ENCODE data around the gene KANSL1L. TPM values are rescaled to one million over a fixed set of nuclear protein-coding genes. Genes with fewer than 3 reads are reported as not detected.

Gene KANSL1L
- total RNA-seq, 1 experiment from 2014 or later, result 5.7 TPM

DNA sequence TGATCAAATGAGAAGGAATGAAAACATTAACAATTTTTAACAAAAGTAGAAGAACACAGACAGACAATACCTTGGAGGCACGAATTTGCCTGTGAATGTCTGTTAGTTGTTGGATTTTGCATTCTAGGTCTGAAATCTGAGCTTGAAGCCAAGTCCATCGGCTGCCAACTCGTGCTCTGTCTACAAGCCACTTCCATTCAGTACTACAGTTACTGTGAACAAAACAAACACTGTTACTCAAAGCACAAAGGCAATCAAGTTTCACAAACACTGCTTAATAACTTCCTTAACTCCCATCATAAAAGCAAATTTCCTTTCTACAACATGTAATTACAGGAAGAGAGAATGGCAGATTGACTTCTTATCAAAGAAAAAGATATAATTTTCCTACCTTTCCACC, 42.2 kb downstream of the KANSL1L start:
- Histone ChIP-seq H3K36me3 (ENCODE audit: control insufficient read depth, insufficient read depth, low read length) (no peaks in the 10 kb centered on the region), H3K27me3 (replicated peaks; ENCODE audit: control insufficient read depth, insufficient read depth, low read length) (no peaks in the 10 kb centered on the region), H3K4me3 (ENCODE audit: low read depth, low read length) (no peak overlapping the region), H3K9me3 (0 out of 2 replicates have a peak, but pooled peaks cover 4% of the 10 kb centered on the region), H3K4me1 (no peaks in the 10 kb centered on the region)
- Mint-ChIP-seq H3K4me3 (ENCODE audit: unreplicated experiment) (no peak overlapping the region), H3K4me1 (ENCODE audit: low read depth, unreplicated experiment) (no peaks in the 10 kb centered on the region), H3K27ac (ENCODE audit: unreplicated experiment) (no peak overlapping the region), H3K27me3 (ENCODE audit: insufficient read depth, unreplicated experiment) (no peaks in the 10 kb centered on the region), H3K36me3 (ENCODE audit: insufficient read depth, unreplicated experiment) (no peaks in the 10 kb centered on the region), H3K9me3 (ENCODE audit: unreplicated experiment) (peaks cover 8% of the 10 kb centered on the region)
- ChIA-PET POLR2A (no interaction called here), CTCF (no interaction called here)
- intact Hi-C loops (cut with micrococcal nuclease; ENCODE audit: unreplicated experiment), result no loop called here
- DNase-seq, result no peak
- no peak for TF ChIP-seq CTCF (IDR thresholded peaks at IDR 0.05; ENCODE audit: insufficient read depth in 1 of 2, low read depth in 1 of 2, low read length in 1 of 2, severe bottlenecking in 1 of 2, unreplicated experiment in 1 of 2)
- no TSS peak for BruUV-seq (replicated peaks)

DNA sequence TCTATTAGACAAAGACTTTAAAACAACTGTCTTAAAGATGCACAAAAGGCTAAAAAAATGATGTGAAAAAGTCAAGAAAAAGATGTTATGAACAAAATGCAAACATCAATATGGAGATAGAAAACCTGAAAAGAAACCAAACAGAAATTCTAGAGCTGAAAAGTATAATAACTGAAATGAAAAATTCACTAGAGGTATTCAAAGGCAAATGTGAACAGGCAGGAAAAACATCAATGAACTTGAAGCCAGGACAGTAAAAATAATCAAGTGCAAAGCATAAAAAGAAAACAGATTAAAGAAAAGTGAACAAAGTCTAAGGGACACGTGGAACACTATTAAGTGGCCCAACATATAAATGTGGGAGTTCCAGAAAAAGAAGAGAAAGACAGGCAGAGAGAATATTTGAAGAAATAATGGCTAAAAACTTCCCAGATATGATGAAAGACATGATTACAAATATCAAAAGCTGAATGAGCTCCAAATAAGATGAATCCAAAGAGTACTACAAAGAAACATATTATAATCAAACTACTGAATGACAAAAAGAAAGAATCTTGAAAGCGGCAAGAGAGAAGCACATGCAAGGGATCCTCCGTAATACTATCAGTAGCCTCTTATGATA, 57.5 kb downstream of the KANSL1L start:
- H3K4me3 ChIP-seq (ENCODE audit: low read depth, low read length), result no peak overlapping the region
- TF ChIP-seq CTCF (IDR thresholded peaks at IDR 0.05; ENCODE audit: insufficient read depth in 1 of 2, low read depth in 1 of 2, low read length in 1 of 2, severe bottlenecking in 1 of 2, unreplicated experiment in 1 of 2), result no peak
- H3K4me1 ChIP-seq, result no peaks in the 10 kb centered on the region
- CTCF ChIA-PET, result no interaction called here
- POLR2A ChIA-PET, result no interaction called here
- H3K36me3 ChIP-seq (ENCODE audit: control insufficient read depth, insufficient read depth, low read length), result no peaks in the 10 kb centered on the region; the same call in 1 of the 2 replicates
- H3K9me3 ChIP-seq, result peaks cover 17% of the 10 kb centered on the region
- no peaks in the 10 kb centered on the region for H3K4me1 Mint-ChIP-seq (ENCODE audit: low read depth, unreplicated experiment)
- no peaks in the 10 kb centered on the region for H3K27me3 Mint-ChIP-seq (ENCODE audit: insufficient read depth, unreplicated experiment)
- no peak overlapping the region for H3K4me3 Mint-ChIP-seq (ENCODE audit: unreplicated experiment)
- no TSS peak for BruUV-seq (replicated peaks)
- H3K36me3 Mint-ChIP-seq (ENCODE audit: insufficient read depth, unreplicated experiment), result no peaks in the 10 kb centered on the region
- intact Hi-C loops (cut with micrococcal nuclease; ENCODE audit: unreplicated experiment), result no loop called here
- no peaks in the 10 kb centered on the region for H3K27me3 ChIP-seq (replicated peaks; ENCODE audit: control insufficient read depth, insufficient read depth, low read length)
- DNase-seq, result no peak
- H3K9me3 Mint-ChIP-seq (ENCODE audit: unreplicated experiment), result peaks cover 23% of the 10 kb centered on the region
- no peak overlapping the region for H3K27ac Mint-ChIP-seq (ENCODE audit: unreplicated experiment)

DNA sequence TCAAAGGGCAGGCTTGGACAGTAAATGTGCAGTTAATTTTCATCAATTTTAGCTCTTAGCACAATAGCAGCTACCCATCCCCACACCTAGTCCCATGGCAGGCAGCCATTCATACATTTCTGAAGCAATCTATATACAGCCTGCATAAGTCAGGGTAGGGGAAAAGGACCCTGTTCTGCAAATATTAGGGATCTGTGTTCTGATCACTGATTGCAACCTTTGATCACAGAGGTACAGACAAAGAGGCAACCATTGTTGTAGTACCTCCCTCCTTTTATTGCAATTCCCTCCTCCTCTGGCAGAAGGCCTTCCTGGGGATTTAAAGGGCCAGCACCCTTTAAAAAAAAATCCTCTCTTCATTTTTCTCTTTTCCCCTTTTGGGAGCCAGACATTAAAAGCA, 58.3 kb downstream of the KANSL1L start:
- H3K36me3 Mint-ChIP-seq (ENCODE audit: insufficient read depth, unreplicated experiment), result no peaks in the 10 kb centered on the region
- no peak overlapping the region for H3K4me3 Mint-ChIP-seq (ENCODE audit: unreplicated experiment)
- intact Hi-C loops (cut with micrococcal nuclease; ENCODE audit: unreplicated experiment), result no loop called here
- H3K36me3 ChIP-seq (ENCODE audit: control insufficient read depth, insufficient read depth, low read length), result no peaks in the 10 kb centered on the region
- TF ChIP-seq CTCF (IDR thresholded peaks at IDR 0.05; ENCODE audit: insufficient read depth in 1 of 2, low read depth in 1 of 2, low read length in 1 of 2, severe bottlenecking in 1 of 2, unreplicated experiment in 1 of 2), result no peak
- H3K27ac Mint-ChIP-seq (ENCODE audit: unreplicated experiment), result no peak overlapping the region
- H3K9me3 Mint-ChIP-seq (ENCODE audit: unreplicated experiment), result peaks cover 23% of the 10 kb centered on the region
- CTCF ChIA-PET, result no interaction called here
- H3K9me3 ChIP-seq, result peaks cover 17% of the 10 kb centered on the region
- H3K4me3 ChIP-seq (ENCODE audit: low read depth, low read length), result no peak overlapping the region
- POLR2A ChIA-PET, result no interaction called here
- no TSS peak for BruUV-seq (replicated peaks)
- DNase-seq, result no peak
- no peaks in the 10 kb centered on the region for H3K27me3 ChIP-seq (replicated peaks; ENCODE audit: control insufficient read depth, insufficient read depth, low read length)
- H3K4me1 ChIP-seq, result no peaks in the 10 kb centered on the region
- H3K27me3 Mint-ChIP-seq (ENCODE audit: insufficient read depth, unreplicated experiment), result no peaks in the 10 kb centered on the region
- no peaks in the 10 kb centered on the region for H3K4me1 Mint-ChIP-seq (ENCODE audit: low read depth, unreplicated experiment)
